Cardiac muscle cell (in vitro differentiated cells and primary cell): Measurements from ENCODE around the gene NAALADL1. TPM values are rescaled to one million over a fixed set of nuclear protein-coding genes. Genes with fewer than 3 reads are reported as not detected.

Experiments
- DNase-seq, 2 donors: peaks; one replicate each; pipeline versions ENCODE4 v3.0.0 to v3.0.0-alpha.2; 2010 to 2017; ENCODE audit warnings: low read depth in 1 of 2, low spot score in 1 of 2
- H3K27ac ChIP-seq: fragments of 200-600 bp; sonication (generic); 2 replicates; pipeline ENCODE4 v1.5.1; 2016
- H3K27me3 ChIP-seq: fragments of 200-600 bp; sonication (generic); 2 replicates; pipeline ENCODE4 v1.6.0; 2016; ENCODE audit warnings: control low read depth
- H3K36me3 ChIP-seq: fragments of 200-600 bp; sonication (generic); 2 replicates; pipeline ENCODE4 v1.5.1; 2016; ENCODE audit warnings: control low read depth
- H3K4me1 ChIP-seq: fragments of 200-600 bp; sonication (generic); 2 replicates; pipeline ENCODE4 v1.8.1; 2017; ENCODE audit warnings: low read depth, mild to moderate bottlenecking, mixed run types
- H3K4me3 ChIP-seq: fragments of 200-600 bp; sonication (generic); 2 replicates; pipeline ENCODE4 v1.5.1; 2016; ENCODE audit warnings: mild to moderate bottlenecking
- H3K9me3 ChIP-seq: fragments of 200-600 bp; sonication (generic); 2 replicates; pipeline ENCODE4 v1.5.1; 2017; ENCODE audit warnings: low read depth, mild to moderate bottlenecking, control low read depth
- CTCF ChIP-seq: IDR thresholded peaks from 2 replicates; pipeline ENCODE4 v1.5.1; 2012; ENCODE audit warnings: low read depth, mild to moderate bottlenecking, low read length
- polyA plus RNA-seq: library from polyadenylated mRNA; unstranded; fragments of >200 nt; fragmentation: Nextera tagmentation; extraction: Ambion mirVana; gene quantifications from 2 replicates; pipeline ENCODE4 v1.2.1, GENCODE V29; 2016
- total RNA-seq: library from RNA; depleted of rRNA; stranded (reverse); fragments of >200 nt; gene quantifications from 2 replicates; pipeline ENCODE4 v1.2.3, GENCODE V29; 2016

The NAALADL1 gene
- total and polyA plus RNA-seq, 2 experiments from 2014 or later: 0.59 to 2.3 TPM

- no peak for DNase-seq
These were observed 59.5 kb downstream of the NAALADL1 start for GRCh38 chr11:64998690-64999431.

GRCh38 chr11:64998141-64998540 is 60.2 kb downstream of the NAALADL1 start:
- Histone ChIP-seq H3K27me3 (no peaks in the 10 kb centered on the region), H3K36me3 (no peaks in the 10 kb centered on the region), H3K27ac (no peak overlapping the region), H3K9me3 (no peaks in the 10 kb centered on the region), H3K4me1 (no peaks in the 10 kb centered on the region), H3K4me3 (no peak overlapping the region)
- TF ChIP-seq CTCF: no peak
- no peak for DNase-seq

More at GRCh38 chr11:64998690-64999431, 59.5 kb downstream of the NAALADL1 start:
- no peaks in the 10 kb centered on the region for H3K27me3 ChIP-seq
- no peak overlapping the region for H3K27ac ChIP-seq
- H3K9me3 ChIP-seq: no peaks in the 10 kb centered on the region
- no peaks in the 10 kb centered on the region for H3K36me3 ChIP-seq
- H3K4me3 ChIP-seq: no peak overlapping the region
- no peaks in the 10 kb centered on the region for H3K4me1 ChIP-seq
- TF ChIP-seq CTCF: no peak

- H3K27ac ChIP-seq: no peak within 1 kb of the TSS
- no peaks in the 10 kb centered on the region for H3K9me3 ChIP-seq
- H3K4me1 ChIP-seq: no peaks in the 10 kb centered on the region
- TF ChIP-seq CTCF: peak; percentile 35
- no peaks in the 10 kb centered on the region for H3K36me3 ChIP-seq
- H3K4me3 ChIP-seq: no peak within 1 kb of the TSS
- DNase-seq: peak; percentile 76 to 83
- H3K27me3 ChIP-seq: no peaks in the 10 kb centered on the region
These were observed 61.5 kb downstream of the NAALADL1 start, which contains the start of gene BATF2 for GRCh38 chr11:64996710-64997380. TSS of gene BATF2 (minus strand) at chr11:64996971. CDS start at chr11:64996914, 57 bp downstream.

GRCh38 chr11:64996327-64996709 is 62.0 kb downstream of the NAALADL1 start:
- no peak overlapping the region for H3K27ac ChIP-seq
- H3K36me3 ChIP-seq: no peaks in the 10 kb centered on the region
- TF ChIP-seq CTCF: no peak

More at GRCh38 chr11:64996327-64996709, 62.0 kb downstream of the NAALADL1 start:
- H3K9me3 ChIP-seq: no peaks in the 10 kb centered on the region
- H3K4me1 ChIP-seq: no peaks in the 10 kb centered on the region
- no peaks in the 10 kb centered on the region for H3K27me3 ChIP-seq
- H3K4me3 ChIP-seq: no peak overlapping the region
- no peak for DNase-seq

Other genes starting within 250 kb of the NAALADL1 start
- gene MEN1, start 248.0 kb downstream of the NAALADL1 start, total RNA-seq: 26.7 and 27.7 TPM in 2 replicates
- 57.5 and 62.1 TPM in 2 replicates for gene MEN1, start 248.0 kb downstream of the NAALADL1 start, polyA plus RNA-seq
- gene CDC42BPG, start 213.9 kb downstream of the NAALADL1 start, total RNA-seq: 4.6 and 10.1 TPM in 2 replicates
- 2.2 and 3.5 TPM in 2 replicates for gene CDC42BPG, start 213.9 kb downstream of the NAALADL1 start, polyA plus RNA-seq
- 119 and 160 TPM in 2 replicates for gene EHD1, start 179.9 kb downstream of the NAALADL1 start, total RNA-seq
- 57.4 and 70.0 TPM in 2 replicates for gene EHD1, start 179.9 kb downstream of the NAALADL1 start, polyA plus RNA-seq
- gene ATG2A, start 141.3 kb downstream of the NAALADL1 start, total RNA-seq: 33.9 and 36.2 TPM in 2 replicates
- gene ATG2A, start 141.3 kb downstream of the NAALADL1 start, polyA plus RNA-seq: 8.1 and 13.3 TPM in 2 replicates
- 26.2 and 29.2 TPM in 2 replicates for gene PPP2R5B, start 133.9 kb downstream of the NAALADL1 start, total RNA-seq
- gene PPP2R5B, start 133.9 kb downstream of the NAALADL1 start, polyA plus RNA-seq: 29.2 and 30.7 TPM in 2 replicates
- gene GPHA2, start 122.7 kb downstream of the NAALADL1 start, total RNA-seq: not detected in 2 replicates
- gene GPHA2, start 122.7 kb downstream of the NAALADL1 start, polyA plus RNA-seq: 0.60 TPM in 1 of 2 replicates, not detected in the other
- gene MAJIN, start 86.4 kb downstream of the NAALADL1 start, total RNA-seq: not detected in 2 replicates
- gene MAJIN, start 86.4 kb downstream of the NAALADL1 start, polyA plus RNA-seq: 0.06 TPM in 1 of 2 replicates, not detected in the other
- 0.21 and 0.25 TPM in 2 replicates for gene BATF2, start 61.6 kb downstream of the NAALADL1 start, total RNA-seq
- gene BATF2, start 61.6 kb downstream of the NAALADL1 start, polyA plus RNA-seq: not detected in 2 replicates
- gene ARL2, start 44.4 kb downstream of the NAALADL1 start, total RNA-seq: 189 and 224 TPM in 2 replicates
- gene ARL2, start 44.4 kb downstream of the NAALADL1 start, polyA plus RNA-seq: 230 and 246 TPM in 2 replicates
- 24.5 and 33.0 TPM in 2 replicates for gene SNX15, start 31.1 kb downstream of the NAALADL1 start, total RNA-seq
- 38.4 and 41.3 TPM in 2 replicates for gene SNX15, start 31.1 kb downstream of the NAALADL1 start, polyA plus RNA-seq
- gene SAC3D1, start 17.3 kb downstream of the NAALADL1 start, total RNA-seq: 22.3 and 24.6 TPM in 2 replicates
- 23.6 and 32.7 TPM in 2 replicates for gene SAC3D1, start 17.3 kb downstream of the NAALADL1 start, polyA plus RNA-seq
- gene CDCA5, start 25.5 kb upstream of the NAALADL1 start, total RNA-seq: 14.6 and 18.1 TPM in 2 replicates
- 14.2 and 21.7 TPM in 2 replicates for gene CDCA5, start 25.5 kb upstream of the NAALADL1 start, polyA plus RNA-seq
- gene ZFPL1, start 25.7 kb upstream of the NAALADL1 start, total RNA-seq: 56.3 and 68.0 TPM in 2 replicates
- 57.4 and 72.2 TPM in 2 replicates for gene ZFPL1, start 25.7 kb upstream of the NAALADL1 start, polyA plus RNA-seq
- gene VPS51, start 37.7 kb upstream of the NAALADL1 start, total RNA-seq: 620 and 755 TPM in 2 replicates
- 77.9 and 103 TPM in 2 replicates for gene VPS51, start 37.7 kb upstream of the NAALADL1 start, polyA plus RNA-seq
- 186 and 295 TPM in 2 replicates for gene TM7SF2, start 53.3 kb upstream of the NAALADL1 start, total RNA-seq
- gene TM7SF2, start 53.3 kb upstream of the NAALADL1 start, polyA plus RNA-seq: 197 and 277 TPM in 2 replicates
- 22.6 and 31.8 TPM in 2 replicates for gene ZNHIT2, start 59.1 kb upstream of the NAALADL1 start, total RNA-seq
- 19.5 and 32.8 TPM in 2 replicates for gene ZNHIT2, start 59.1 kb upstream of the NAALADL1 start, polyA plus RNA-seq
- 882 and 1,183 TPM in 2 replicates for gene FAU, start 63.6 kb upstream of the NAALADL1 start, total RNA-seq
- gene FAU, start 63.6 kb upstream of the NAALADL1 start, polyA plus RNA-seq: 398 and 546 TPM in 2 replicates
- 99.3 and 122 TPM in 2 replicates for gene MRPL49, start 63.8 kb upstream of the NAALADL1 start, total RNA-seq
- 78.2 and 90.4 TPM in 2 replicates for gene MRPL49, start 63.8 kb upstream of the NAALADL1 start, polyA plus RNA-seq
- gene SYVN1, start 76.0 kb upstream of the NAALADL1 start, total RNA-seq: 15.9 and 16.8 TPM in 2 replicates
- gene SYVN1, start 76.0 kb upstream of the NAALADL1 start, polyA plus RNA-seq: 13.9 and 16.2 TPM in 2 replicates
- 0.24 TPM in 1 of 2 replicates, not detected in the other for gene SPDYC, start 111.7 kb upstream of the NAALADL1 start, total RNA-seq
- gene SPDYC, start 111.7 kb upstream of the NAALADL1 start, polyA plus RNA-seq: not detected in 2 replicates
- 131 and 185 TPM in 2 replicates for gene CAPN1, start 123.4 kb upstream of the NAALADL1 start, total RNA-seq
- gene CAPN1, start 123.4 kb upstream of the NAALADL1 start, polyA plus RNA-seq: 118 and 156 TPM in 2 replicates
- gene POLA2, start 203.4 kb upstream of the NAALADL1 start, total RNA-seq: 20.3 and 21.2 TPM in 2 replicates
- gene POLA2, start 203.4 kb upstream of the NAALADL1 start, polyA plus RNA-seq: 20.3 and 31.7 TPM in 2 replicates